Smooth muscle cell of the umbilical artery (primary cell): ENCODE measurements around the gene SPATA46. TPM values are rescaled to one million over a fixed set of nuclear protein-coding genes. Genes with fewer than 3 reads are reported as not detected.

Experiments
- total RNA-seq: library from RNA; depleted of rRNA; stranded (reverse); fragments of >200 nt; gene quantifications from 2 replicates; pipeline ENCODE4 v1.2.3, GENCODE V29; 2014

SPATA46 gene, protein sequence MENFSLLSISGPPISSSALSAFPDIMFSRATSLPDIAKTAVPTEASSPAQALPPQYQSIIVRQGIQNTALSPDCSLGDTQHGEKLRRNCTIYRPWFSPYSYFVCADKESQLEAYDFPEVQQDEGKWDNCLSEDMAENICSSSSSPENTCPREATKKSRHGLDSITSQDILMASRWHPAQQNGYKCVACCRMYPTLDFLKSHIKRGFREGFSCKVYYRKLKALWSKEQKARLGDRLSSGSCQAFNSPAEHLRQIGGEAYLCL
- not detected in 2 replicates for total RNA-seq

DNA sequence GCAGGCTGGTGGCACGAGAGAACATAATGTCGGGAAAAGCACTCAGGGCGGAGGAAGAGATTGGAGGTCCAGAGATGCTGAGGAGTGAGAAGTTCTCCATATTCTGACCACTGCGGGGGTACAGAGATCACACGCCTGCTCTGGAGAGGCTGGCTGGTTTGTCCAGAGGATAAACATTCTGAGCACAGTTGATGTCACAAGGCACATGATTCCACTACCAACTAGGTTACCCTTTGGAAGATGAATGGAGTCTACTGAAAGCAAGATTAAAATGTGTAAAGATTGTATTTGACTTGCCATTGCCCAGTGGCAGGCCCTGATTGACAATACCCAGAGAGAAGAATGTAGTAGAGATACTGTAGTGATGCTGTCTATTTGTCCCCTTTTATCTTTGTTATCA is at the start of gene SPATA46:
Gene SPATA46, minus strand, starts transcription at position 164 of the 400 bp plus-strand sequence. Its CDS starts 64 bp downstream, at position 100.

GRCh38 chr1:162412002-162412401 is 35.3 kb upstream of the SPATA46 start, which contains the start of gene SH2D1B:
TSS of gene SH2D1B (minus strand) at chr1:162412136. CDS start at chr1:162412016, 120 bp downstream.

DNA sequence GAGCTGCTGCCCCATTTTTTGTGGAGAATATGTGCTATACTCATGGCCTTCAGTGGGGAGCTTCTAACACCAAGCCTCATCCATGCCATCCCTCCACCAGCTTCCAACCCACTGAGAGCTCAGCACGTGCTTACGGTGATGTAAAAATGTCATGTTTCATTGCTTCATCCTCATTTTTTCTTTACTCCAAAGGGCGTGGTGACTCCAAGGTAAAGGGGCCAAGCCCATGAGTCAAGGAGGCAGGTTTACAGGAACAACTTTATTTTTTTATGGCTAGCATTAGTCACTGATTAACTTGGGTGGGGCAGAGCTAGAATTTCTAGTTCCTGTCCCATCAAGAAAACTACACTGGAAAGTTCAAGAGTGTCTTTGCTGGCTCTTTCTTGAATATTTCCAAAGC is 4.7 kb upstream of the SPATA46 start, which contains the start of gene C1orf226:
Gene C1orf226, plus strand, starts transcription at position 346 of the 400 bp plus-strand sequence. CDS start 174 bp downstream, outside the sequence.

Other genes starting within 250 kb of the SPATA46 start
- gene C1orf226, start 4.9 kb upstream of the SPATA46 start, total RNA-seq, result 0.59 and 0.83 TPM in 2 replicates
- not detected in 2 replicates for gene SH2D1B, start 35.3 kb upstream of the SPATA46 start, total RNA-seq
- gene UHMK1, start 121.0 kb upstream of the SPATA46 start, total RNA-seq, result 77.8 and 105 TPM in 2 replicates
- 124 and 232 TPM in 2 replicates for gene UAP1, start 184.9 kb upstream of the SPATA46 start, total RNA-seq